Spleen (tissue), 7 donors: Measurements from ENCODE around the gene NR1H3.

Experiments used
- CTCF ChIP-seq, 11 experiments: fragments of 200-600 bp in 7 of 11; fragments of 450-650 bp in 4 of 11; sonication (generic) in 4 of 11; IDR thresholded peaks in 8 of 11; conservative IDR thresholded peaks in 3 of 11; 1 replicate in 7 of 11; 2 replicates in 4 of 11; pipeline versions ENCODE4 v1.4.0 to v1.8.0; 2016 to 2021; ENCODE audit warnings: antibody characterized with exemption in 11 of 11, inconsistent platforms in 4 of 11, mild to moderate bottlenecking in 1 of 11
- POLR2A ChIP-seq, 3 donors: fragments of 450-650 bp; IDR thresholded peaks; one replicate each; pipeline ENCODE4 v1.5.1; 2017; ENCODE audit warnings: antibody characterized with exemption in 3 of 3, mild to moderate bottlenecking in 1 of 3
- donor health status: DM: no; HTN: no; CAD: no; lungs with moderate emphysema.
- donor health status: DM: no; HTN: no; CAD: no.
- donor health status: DM: no; HTN: no; CAD: no.

GRCh38 chr11:47242596-47243192 is 15.1 kb upstream of the NR1H3 start:
- TF ChIP-seq CTCF (IDR thresholded peaks at IDR 0.05 in 8 of 11, conservative IDR thresholded peaks at IDR 0.05 in 3 of 11) (no peak), POLR2A (IDR thresholded peaks at IDR 0.05) (no peak)
